Measurements from ENCODE around the gene NBPF1. TPM values are rescaled to one million over a fixed set of nuclear protein-coding genes. Genes with fewer than 3 reads are reported as not detected.
"Not testable (repeated sequence)": the region's sequence is repeated elsewhere in the genome, so short reads cannot be mapped to it uniquely, and the experiment has no call there.

Gene NBPF1
- total and polyA plus RNA-seq, 4 donors = 7.9 to 55.0 (median 12.6) TPM

GRCh38 chr1:16625497-16626408, 12.4 kb upstream of the NBPF1 start:
- H3K27ac ChIP-seq (ENCODE audit: low read depth in 1 of 2, low read length in 2 of 2) = no peak overlapping the region
- H3K4me1 ChIP-seq (ENCODE audit: control insufficient read depth in 1 of 2, insufficient read depth in 2 of 2, low read length in 2 of 2) = no peaks in the 10 kb centered on the region
- H3K36me3 ChIP-seq (ENCODE audit: control insufficient read depth in 1 of 2, insufficient read depth in 2 of 2, low read length in 1 of 2) = peaks cover 0 to 12% of the 10 kb centered on the region in 2 donors
- WGBS, 2 donors = 87 to 89% methylated on average over 25 of the region's 25 CpGs
- DNase-seq = peak; percentile 54 to 81
- no peak overlapping the region for H3K4me3 ChIP-seq (ENCODE audit: low read length in 2 of 2)
- no peaks in the 10 kb centered on the region for H3K9me3 ChIP-seq (ENCODE audit: control insufficient read depth, low read length)
- peak; percentile 0 for ATAC-seq (ENCODE audit: low FRiP score)
- intact Hi-C loops (cut with DNase I) = no loop called here
- no peaks in the 10 kb centered on the region for H3K27me3 ChIP-seq (ENCODE audit: control insufficient read depth in 1 of 2, insufficient read depth in 2 of 2, low read length in 1 of 2)

- not testable (repeated sequence) for H3K27me3 ChIP-seq (ENCODE audit: control insufficient read depth in 1 of 2, insufficient read depth in 2 of 2, low read length in 1 of 2); H3K9me3 ChIP-seq (ENCODE audit: control insufficient read depth, low read length); H3K4me1 ChIP-seq (ENCODE audit: control insufficient read depth in 1 of 2, insufficient read depth in 2 of 2, low read length in 2 of 2); H3K4me3 ChIP-seq (ENCODE audit: low read length in 2 of 2); H3K27ac ChIP-seq (ENCODE audit: low read depth in 1 of 2, low read length in 2 of 2)
- DNase-seq (peak; percentile 59 to 86), ATAC-seq (ENCODE audit: low FRiP score) (peak; percentile 27)
- intact Hi-C loops (cut with DNase I) = loop anchor here in 1 of 2 donors (5.0 kb wide), 1 partner anchor 323 kb away; no protein-coding TSS in a partner anchor
- peaks cover 0 to 11% of the 10 kb centered on the region in 2 donors for H3K36me3 ChIP-seq (ENCODE audit: control insufficient read depth in 1 of 2, insufficient read depth in 2 of 2, low read length in 1 of 2)
- WGBS, 2 donors = 81 to 86% methylated on average over 27 of the region's 27 CpGs
Measured at GRCh38 chr1:16623812-16624719, 10.7 kb upstream of the NBPF1 start.

DNA sequence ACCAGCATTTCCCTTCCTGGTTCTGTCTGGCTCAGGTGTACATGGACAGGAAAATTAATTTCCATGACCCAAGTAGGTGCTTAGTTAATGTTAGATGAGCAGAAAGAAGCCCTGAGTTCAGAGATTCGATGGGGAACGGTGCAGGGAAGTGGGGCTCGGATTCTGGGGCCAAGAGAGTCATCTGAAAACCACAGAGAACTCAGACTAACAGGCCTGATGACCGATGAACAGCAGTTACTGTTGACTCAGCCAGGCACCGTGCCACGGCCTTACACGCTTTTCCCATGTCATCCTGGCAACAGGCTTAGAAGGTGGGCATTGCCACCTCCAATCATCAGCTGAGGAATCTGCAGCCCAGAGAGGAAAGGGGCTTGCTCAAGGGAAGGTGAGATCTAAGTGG, 10.0 kb upstream of the NBPF1 start:
- H3K4me3 ChIP-seq (ENCODE audit: low read length in 2 of 2); H3K27me3 ChIP-seq (ENCODE audit: control insufficient read depth in 1 of 2, insufficient read depth in 2 of 2, low read length in 1 of 2); H3K4me1 ChIP-seq (ENCODE audit: control insufficient read depth in 1 of 2, insufficient read depth in 2 of 2, low read length in 2 of 2); H3K36me3 ChIP-seq (ENCODE audit: control insufficient read depth in 1 of 2, insufficient read depth in 2 of 2, low read length in 1 of 2); H3K9me3 ChIP-seq (ENCODE audit: control insufficient read depth, low read length); ATAC-seq (ENCODE audit: low FRiP score); H3K27ac ChIP-seq (ENCODE audit: low read depth in 1 of 2, low read length in 2 of 2): not testable (repeated sequence)
- intact Hi-C loops (cut with DNase I) = loop anchor here in 1 of 2 donors (5.0 kb wide), 1 partner anchor 324 kb away; no protein-coding TSS in a partner anchor
- peak; percentile 46 to 83 for DNase-seq
- WGBS, 2 donors = 67 to 73% methylated on average over 7 of the region's 7 CpGs

DNA sequence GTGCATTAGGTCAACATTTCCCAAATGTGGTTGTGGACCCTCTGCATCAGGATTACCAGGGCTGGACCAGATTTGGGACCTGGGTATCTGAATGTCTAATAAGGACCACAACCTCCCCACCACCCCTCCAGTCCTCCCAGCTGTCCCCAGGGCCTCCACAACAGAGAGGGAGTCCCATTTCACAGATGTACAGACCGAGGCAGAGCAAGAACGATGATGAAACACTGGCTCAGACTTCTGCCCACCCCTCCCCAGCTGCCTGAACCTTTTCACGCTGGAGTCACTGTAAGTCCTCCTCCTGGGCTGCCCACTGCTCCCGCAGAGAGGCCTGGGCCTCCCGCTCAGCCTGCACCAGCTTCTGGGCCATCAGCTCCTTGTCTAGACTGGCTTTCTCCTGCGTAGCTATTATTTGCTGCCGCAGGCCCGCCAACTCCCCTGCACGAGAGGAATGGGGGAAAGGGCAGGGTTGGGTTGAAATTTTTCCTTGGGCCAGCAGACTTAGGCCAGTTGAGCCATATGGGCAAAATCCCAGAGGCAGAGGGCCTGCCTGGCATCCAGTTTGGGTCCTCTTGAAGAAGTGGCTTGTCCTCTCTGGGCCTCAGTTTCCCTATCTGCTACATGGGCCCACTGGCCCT, 8.4 kb upstream of the NBPF1 start:
- H3K4me1 ChIP-seq (ENCODE audit: control insufficient read depth in 1 of 2, insufficient read depth in 2 of 2, low read length in 2 of 2); H3K9me3 ChIP-seq (ENCODE audit: control insufficient read depth, low read length); H3K36me3 ChIP-seq (ENCODE audit: control insufficient read depth in 1 of 2, insufficient read depth in 2 of 2, low read length in 1 of 2); H3K4me3 ChIP-seq (ENCODE audit: low read length in 2 of 2); H3K27ac ChIP-seq (ENCODE audit: low read depth in 1 of 2, low read length in 2 of 2); H3K27me3 ChIP-seq (ENCODE audit: control insufficient read depth in 1 of 2, insufficient read depth in 2 of 2, low read length in 1 of 2): not testable (repeated sequence)
- WGBS, 2 donors = 88 to 93% methylated on average over 9 of the region's 9 CpGs
- DNase-seq (peak; percentile 47 to 78), ATAC-seq (ENCODE audit: low FRiP score) (peak; percentile 1)
- intact Hi-C loops (cut with DNase I) = loop anchor here in 1 of 2 donors (5.0 kb wide), 1 partner anchor 326 kb away; no protein-coding TSS in a partner anchor

- no peak overlapping the region for H3K4me3 ChIP-seq (ENCODE audit: low read length in 2 of 2)
- no peak overlapping the region for H3K27ac ChIP-seq (ENCODE audit: low read depth in 1 of 2, low read length in 2 of 2)
- intact Hi-C loops (cut with DNase I) = loop anchor here in 1 of 2 donors (5.0 kb wide), 1 partner anchor 326 kb away; no protein-coding TSS in a partner anchor
- H3K9me3 ChIP-seq (ENCODE audit: control insufficient read depth, low read length) = no peaks in the 10 kb centered on the region
- no peak for DNase-seq
- WGBS, 2 donors = 93 to 99% methylated on average over 2 of the region's 2 CpGs
- H3K4me1 ChIP-seq (ENCODE audit: control insufficient read depth in 1 of 2, insufficient read depth in 2 of 2, low read length in 2 of 2) = no peaks in the 10 kb centered on the region
- H3K36me3 ChIP-seq (ENCODE audit: control insufficient read depth in 1 of 2, insufficient read depth in 2 of 2, low read length in 1 of 2) = peaks cover 0 to 8% of the 10 kb centered on the region in 2 donors
- ATAC-seq (ENCODE audit: low FRiP score) = no peak
- no peaks in the 10 kb centered on the region for H3K27me3 ChIP-seq (ENCODE audit: control insufficient read depth in 1 of 2, insufficient read depth in 2 of 2, low read length in 1 of 2)
Measured at GRCh38 chr1:16621300-16621658, 7.9 kb upstream of the NBPF1 start.

GRCh38 chr1:16619803-16620501, 6.6 kb upstream of the NBPF1 start:
- intact Hi-C loops (cut with DNase I) = loop anchor here in 1 of 2 donors (5.0 to 10.0 kb wide), 2 partner anchors 305 to 327 kb away; partner anchors contain the start of gene CROCC

DNA sequence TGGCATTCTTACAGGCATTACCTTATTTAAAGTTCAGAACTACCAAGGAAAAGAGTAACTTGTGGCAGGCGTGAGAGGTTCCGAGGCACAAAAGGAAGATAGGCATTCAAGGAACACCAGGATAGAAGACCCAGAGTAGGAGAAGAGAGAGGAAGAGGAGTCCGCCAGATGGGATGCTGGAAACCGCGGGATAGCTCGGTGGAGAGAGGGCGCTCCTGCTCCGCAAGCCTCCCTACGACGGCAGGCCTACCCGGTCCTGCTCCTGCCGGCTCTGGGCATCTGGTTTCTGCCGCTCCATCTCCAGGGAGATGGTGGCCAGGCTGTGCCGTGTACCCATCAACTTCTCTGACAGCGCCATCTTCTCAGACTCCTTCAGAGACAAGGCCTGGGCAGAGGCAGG, 5.4 kb upstream of the NBPF1 start:
- Histone ChIP-seq H3K36me3 (ENCODE audit: control insufficient read depth in 1 of 2, insufficient read depth in 2 of 2, low read length in 1 of 2) (no peaks in the 10 kb centered on the region), H3K27me3 (ENCODE audit: control insufficient read depth in 1 of 2, insufficient read depth in 2 of 2, low read length in 1 of 2) (no peaks in the 10 kb centered on the region), H3K27ac (ENCODE audit: low read depth in 1 of 2, low read length in 2 of 2) (no peak overlapping the region), H3K4me1 (ENCODE audit: control insufficient read depth in 1 of 2, insufficient read depth in 2 of 2, low read length in 2 of 2) (no peaks in the 10 kb centered on the region), H3K4me3 (ENCODE audit: low read length in 2 of 2) (no peak overlapping the region), H3K9me3 (ENCODE audit: control insufficient read depth, low read length) (no peaks in the 10 kb centered on the region)
- intact Hi-C loops (cut with DNase I) = loop anchor here in 1 of 2 donors (10.0 kb wide), 1 partner anchor 306 kb away; the partner anchor contains the start of gene CROCC
- DNase-seq = peak; percentile 44 to 86
- no peak for ATAC-seq (ENCODE audit: low FRiP score)
- WGBS, 2 donors = 73 to 76% methylated on average over 15 of the region's 15 CpGs

More at GRCh38 chr1:16619803-16620501, 6.6 kb upstream of the NBPF1 start:
- not testable (repeated sequence) for H3K36me3 ChIP-seq (ENCODE audit: control insufficient read depth in 1 of 2, insufficient read depth in 2 of 2, low read length in 1 of 2); H3K27ac ChIP-seq (ENCODE audit: low read depth in 1 of 2, low read length in 2 of 2); ATAC-seq (ENCODE audit: low FRiP score); H3K9me3 ChIP-seq (ENCODE audit: control insufficient read depth, low read length); H3K4me3 ChIP-seq (ENCODE audit: low read length in 2 of 2); H3K27me3 ChIP-seq (ENCODE audit: control insufficient read depth in 1 of 2, insufficient read depth in 2 of 2, low read length in 1 of 2); H3K4me1 ChIP-seq (ENCODE audit: control insufficient read depth in 1 of 2, insufficient read depth in 2 of 2, low read length in 2 of 2)
- WGBS, 2 donors = 86 to 90% methylated on average over 21 of the region's 21 CpGs
- DNase-seq = peak; percentile 51 to 84

Data from aorta (tissue), 5 donors.